Muscle of arm (tissue), 12 donors: ENCODE measurements around the gene TPSG1. TPM values are rescaled to one million over a fixed set of nuclear protein-coding genes. Genes with fewer than 3 reads are reported as not detected.

Source experiments
- DNase-seq: peaks from one replicate; pipeline ENCODE4 v3.0.0-alpha.2; 2013
- polyA plus RNA-seq, 12 donors: library from polyadenylated mRNA; unstranded; fragments of 120-200 nt; gene quantifications; one replicate each; pipeline ENCODE4 v1.2.1, GENCODE V29; 2013; ENCODE audit not compliant: insufficient read length in 12 of 12

Gene TPSG1
- polyA plus RNA-seq, 12 donors, result 0.48 to 1.5 (median 1.1) TPM; not detected in 2

DNA sequence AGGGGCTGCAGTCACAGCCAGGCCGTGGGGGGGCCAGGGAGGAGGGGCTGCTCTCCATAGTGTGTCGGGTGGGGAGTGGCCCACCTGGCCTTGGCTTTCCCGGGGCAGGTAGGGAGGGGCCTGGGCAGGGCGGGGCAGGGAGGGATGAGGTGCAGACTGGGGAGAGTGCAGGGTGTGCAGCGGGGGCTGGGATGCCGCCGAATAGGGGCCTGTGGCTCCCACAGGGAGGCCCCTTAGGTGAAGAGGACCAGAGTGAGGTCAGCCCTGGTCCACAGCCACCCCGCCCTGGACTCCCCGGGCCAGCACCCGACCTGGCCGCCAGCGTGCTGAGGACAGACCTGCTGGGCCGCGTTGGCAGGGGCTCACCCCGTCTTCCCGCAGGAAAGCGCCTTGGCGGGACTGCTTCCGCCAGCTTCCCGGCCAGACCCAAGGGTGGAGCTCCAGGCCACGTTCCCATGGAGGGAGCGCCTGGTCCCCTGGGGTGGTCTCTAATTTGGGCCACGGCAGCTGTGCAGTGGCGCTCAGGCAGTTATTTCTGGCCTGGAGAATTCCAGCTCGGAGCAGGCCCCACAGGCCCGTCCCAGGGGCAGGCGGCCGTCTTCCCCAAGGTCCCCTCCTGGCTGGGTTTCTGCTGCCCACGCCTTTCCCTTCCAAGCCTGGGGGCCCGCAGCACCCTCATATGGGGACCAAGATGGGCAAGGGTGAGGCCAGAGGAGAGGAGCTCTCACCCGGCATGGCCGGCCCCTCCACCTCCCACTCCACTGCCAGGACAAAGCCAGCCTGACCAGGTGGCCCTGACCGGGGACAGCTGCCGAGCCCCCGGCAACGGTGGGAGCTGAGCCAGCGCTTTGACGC, 44.3 kb downstream of the TPSG1 start:
- DNase-seq, result no peak

DNA sequence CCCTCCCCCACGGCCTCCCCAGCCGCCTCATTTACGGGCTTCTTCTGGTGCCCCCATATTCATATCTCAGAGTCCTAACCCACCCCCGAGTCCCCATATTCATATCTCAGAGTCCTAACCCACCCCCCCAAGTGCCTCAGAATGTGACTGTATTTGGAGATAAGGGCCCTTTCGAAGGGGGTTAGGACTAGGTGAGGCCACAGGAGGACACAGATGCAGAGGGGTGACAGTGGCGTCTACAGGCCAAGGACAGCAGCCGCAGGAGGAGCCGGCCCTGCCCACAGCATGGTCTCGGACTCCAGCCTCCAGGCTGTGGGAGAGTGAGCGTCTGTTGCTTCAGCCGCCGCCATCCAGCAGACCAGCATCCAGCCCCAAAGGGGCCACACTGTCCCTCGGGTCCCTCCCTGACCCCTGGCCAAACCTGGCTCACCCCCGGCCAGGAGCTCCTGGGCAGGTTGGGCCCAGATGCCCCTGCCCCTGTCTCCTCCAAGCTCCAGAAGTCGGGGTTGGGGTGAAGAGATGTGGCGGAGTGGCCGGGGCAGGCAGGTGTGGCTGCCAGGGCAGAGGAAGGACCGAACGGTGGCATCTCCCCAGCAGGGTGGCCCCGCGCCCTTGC, 46.7 kb downstream of the TPSG1 start:
- DNase-seq, result no peak

DNA sequence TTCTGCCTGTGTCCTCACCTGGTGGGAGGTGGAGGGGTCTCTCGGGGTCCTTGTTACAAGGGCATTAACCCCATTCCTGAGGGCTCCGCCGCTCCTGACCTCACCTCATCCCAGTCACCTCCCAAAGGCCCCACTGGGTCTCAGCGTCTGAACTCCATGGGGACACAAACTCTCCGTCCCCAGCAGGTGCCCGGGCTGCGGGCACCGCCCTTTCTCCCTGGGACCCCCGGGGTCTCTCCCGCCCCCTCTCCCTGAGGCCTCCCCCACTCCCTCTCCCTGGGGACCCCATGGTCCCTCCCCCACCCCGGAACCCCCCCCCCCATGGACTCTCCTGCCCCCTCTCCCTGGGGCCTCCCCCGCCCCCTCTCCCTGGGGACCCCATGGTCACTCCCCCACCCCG, 47.3 kb downstream of the TPSG1 start:
- no peak for DNase-seq

DNA sequence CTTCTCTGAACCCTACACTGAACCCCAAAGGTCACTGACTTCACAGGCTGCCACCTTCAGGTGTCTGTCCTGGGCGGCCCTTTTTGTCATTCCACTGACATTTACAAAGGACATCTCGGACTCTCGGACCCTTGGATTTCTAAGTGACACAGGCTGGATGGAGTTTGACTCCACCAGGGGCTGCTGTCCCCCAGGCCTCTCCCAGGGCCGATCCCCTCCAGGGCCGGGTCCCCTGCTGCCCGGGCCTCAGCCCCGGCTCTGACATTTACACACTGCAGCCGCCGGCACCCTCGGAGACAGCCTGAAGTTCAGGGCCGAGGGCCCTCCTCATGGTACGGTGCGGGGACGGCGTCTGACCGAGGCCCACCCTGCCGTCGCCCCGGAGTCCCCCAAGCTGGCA, 48.0 kb downstream of the TPSG1 start:
- no peak for DNase-seq

DNA sequence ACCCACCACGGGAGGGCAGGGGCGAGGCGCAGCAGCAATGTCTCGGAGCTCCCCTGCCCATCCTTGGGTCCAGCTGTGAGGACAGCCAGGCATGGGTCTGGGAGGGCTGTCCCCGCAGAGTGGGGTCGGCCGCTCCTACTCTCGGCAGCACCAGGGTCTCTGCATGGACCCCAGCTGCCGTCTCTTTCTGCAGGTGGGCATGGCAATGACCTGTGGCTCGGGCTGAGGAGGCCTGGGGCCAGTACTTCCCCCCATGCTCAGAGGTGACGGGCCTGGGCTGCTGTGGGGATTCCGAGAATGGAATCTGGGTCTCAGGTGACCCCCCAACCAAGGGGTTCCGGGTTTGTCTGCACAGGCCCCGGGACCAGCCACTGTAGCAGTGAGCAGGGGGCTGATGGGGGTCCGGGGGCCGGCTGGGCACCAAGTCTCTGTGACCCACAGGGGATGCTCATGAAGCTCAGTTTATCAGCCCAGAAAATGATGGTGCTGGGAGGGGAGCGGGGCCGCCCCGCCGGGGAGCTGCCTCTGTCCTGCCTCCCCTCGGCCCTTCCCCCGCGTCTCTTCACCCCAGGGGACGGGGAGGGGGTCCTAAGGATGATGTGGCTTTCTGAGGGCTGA, 48.7 kb downstream of the TPSG1 start:
- no peak for DNase-seq

DNA sequence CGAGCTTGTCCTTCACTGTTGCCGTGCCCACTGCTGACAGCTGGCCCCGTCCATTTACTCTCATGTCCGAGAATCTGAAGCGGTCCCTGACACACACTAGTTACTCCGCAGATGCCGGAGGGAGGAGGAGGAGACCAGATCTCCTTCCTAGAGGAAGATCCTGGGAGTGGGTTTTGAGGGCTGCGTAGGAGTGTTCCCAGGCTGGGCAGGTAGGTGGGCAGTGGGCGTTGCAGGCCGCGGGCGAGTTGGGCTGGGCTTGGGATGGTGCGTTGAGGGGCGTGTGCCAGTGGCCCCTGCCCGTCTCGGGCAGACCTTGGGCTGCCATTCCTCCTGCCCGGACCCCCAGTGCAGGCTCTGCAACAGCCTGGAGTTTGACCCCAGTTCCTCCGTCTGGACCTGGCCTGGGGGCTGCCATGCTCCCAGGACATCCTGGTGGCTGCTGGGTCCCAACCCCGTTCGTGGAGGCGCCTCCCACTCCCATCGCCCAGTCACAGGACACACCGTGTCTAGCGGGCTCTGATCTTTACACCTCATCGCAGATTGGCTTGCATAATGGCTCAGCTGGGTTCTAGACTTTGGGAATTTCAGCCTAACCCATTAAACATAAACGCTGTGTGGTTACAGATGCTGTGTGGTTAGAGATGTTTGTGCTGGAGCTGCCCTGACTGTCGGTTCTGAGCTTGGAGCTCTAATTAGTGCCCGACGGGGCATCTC, 49.3 kb downstream of the TPSG1 start:
- DNase-seq, result no peak

DNA sequence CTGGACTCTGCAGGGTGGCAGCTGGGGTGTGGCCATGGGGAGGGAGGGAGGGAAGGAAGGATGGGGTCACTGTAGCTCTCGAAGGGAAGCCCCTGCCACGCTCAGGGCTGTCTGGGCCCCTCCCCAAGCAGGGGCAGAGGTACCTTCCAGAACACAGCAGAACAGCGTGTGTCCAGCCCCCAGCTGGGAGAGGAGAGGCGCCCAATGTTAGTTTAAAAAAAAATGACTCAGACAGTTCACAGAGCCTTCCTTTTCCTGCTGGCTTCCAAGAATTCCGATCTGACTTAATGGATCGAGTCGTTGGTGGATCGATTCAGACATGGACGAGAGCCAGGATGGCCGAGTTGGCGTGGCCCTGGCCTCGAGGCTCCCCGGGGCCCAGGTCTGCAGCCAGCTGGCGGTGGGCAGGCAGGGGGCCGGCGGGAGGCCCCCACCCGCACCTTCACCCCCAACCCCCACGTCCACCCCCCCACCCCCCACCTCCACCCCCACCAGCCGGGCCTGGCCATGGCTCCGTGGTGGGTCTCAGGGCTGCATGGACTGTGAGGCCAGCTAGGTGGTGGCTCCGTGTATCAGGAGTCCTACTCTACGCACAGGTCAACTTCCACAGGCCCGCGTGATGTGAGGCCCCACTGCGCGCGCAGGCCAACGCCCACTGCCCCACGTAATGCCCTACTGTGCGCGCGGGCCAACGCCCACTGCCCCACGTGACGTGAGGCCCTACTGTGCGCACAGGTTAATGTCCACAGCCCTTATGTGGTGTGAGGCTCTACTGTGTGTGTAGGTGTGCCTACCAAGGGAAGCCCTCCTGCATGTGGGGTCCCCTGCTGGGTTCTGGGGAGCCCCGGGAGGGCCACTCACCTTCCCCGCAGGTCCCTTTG, 50.4 kb downstream of the TPSG1 start:
- DNase-seq, result no peak

DNA sequence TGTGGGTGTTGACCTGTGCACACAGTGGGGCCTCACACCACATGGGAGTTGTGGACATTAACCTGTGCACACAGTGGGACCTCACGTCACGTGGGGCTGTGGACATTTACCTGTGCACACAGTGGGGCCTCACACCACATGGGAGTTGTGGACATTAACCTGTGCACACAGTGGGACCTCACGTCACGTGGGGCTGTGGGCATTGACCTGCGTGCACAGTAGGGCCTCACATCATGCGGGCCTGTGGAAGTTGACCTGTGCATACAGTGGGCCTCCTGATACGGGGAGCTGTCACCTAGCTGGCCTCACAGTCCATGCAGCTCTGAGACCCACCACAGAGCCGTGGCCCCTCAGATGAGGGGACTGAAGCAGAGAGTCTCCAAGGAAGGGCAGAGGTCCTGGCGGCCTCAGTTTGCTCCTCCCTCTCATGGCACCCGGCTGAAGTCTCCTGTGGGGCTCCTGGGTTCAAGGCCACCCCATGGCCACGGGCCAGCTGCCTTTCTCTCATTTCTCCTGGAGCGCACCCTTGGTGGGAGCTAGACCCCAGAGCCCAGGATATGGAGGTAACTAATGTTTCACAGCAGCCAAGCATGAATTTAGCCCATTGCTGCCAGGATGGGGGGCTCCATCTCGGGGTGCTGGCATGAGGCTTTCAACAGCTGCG, 51.1 kb downstream of the TPSG1 start:
- DNase-seq, result no peak

DNA sequence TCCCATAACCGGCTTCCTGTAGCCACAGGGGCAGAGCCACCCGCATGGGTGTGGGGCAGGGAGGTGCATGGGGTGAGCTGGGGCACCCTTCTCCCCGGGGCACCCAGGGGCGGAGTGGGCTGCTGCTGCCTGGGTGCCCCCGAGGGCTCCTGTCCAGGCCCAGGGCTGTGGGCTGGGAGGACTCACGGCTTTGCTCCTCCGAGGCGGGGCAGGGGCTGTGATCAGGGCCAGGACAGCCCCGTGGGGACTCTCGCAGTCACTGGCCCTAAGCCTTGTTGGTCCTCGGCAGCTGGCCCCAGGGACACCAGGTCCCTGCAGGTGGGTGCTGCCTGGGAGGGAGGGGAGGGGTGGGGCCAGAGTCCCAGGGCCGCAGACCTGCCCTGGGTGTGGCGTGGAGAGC, 52.4 kb downstream of the TPSG1 start:
- DNase-seq, result no peak

DNA sequence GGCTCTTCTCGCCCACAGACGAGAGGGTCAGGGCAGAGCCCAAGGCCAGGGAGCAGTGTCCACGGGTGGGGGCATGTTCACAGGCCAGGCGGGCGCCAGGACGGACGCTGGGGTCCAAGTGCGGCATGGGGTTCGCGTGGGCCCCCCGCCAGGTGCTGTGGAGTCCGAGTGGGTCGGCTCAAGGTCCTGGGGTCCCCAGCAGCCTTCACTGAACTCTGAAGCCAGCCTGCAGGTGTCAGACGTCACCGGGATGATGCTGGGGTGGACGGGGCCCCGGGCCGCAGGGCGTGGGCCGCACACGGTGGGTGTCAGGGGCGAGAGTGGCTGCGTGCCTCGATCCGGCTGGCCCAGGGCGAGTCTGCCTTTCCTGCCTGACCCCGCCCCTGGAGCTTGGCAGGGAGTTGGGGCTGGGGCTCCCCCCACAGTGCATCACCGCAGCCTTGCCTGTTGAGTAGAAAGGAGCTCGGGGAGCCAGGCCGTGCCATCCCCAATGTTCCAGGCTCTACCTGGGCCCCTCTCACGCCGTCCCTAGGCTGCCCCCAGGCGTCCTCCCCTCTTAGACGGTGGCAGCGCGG, 53.1 kb downstream of the TPSG1 start:
- DNase-seq, result no peak

Other genes with a start within 250 kb of the TPSG1 start
- gene SOX8, start 243.5 kb downstream of the TPSG1 start, polyA plus RNA-seq, result 10 to 100 TPM in 11 of 12 donors, not detected in 1; 17.1 to 40.3 (median 30.6) TPM
- gene SSTR5, start 152.5 kb downstream of the TPSG1 start, polyA plus RNA-seq, result under 1 TPM in 1 of 12 donors, not detected in 11; 0.09 TPM
- gene C1QTNF8, start 129.0 kb downstream of the TPSG1 start, polyA plus RNA-seq, result not detected
- 10 to 100 TPM in 11 of 12 donors, not detected in 1; 20.5 to 77.3 (median 39.4) TPM for gene CACNA1H, start 72.2 kb downstream of the TPSG1 start, polyA plus RNA-seq
- gene TPSB2, start 4.9 kb upstream of the TPSG1 start, polyA plus RNA-seq, result 1 to 10 TPM in 10 of 12 donors, not detected in 2; 1.0 to 9.9 (median 4.3) TPM
- gene TPSAB1, start 15.4 kb upstream of the TPSG1 start, polyA plus RNA-seq, result 1 to 10 TPM in 9 of 12 donors, under 1 TPM in 1, not detected in 2; 0.79 to 5.3 (median 1.7) TPM
- under 1 TPM in 8 of 12 donors, not detected in 4; 0.23 to 0.70 (median 0.51) TPM for gene TPSD1, start 30.8 kb upstream of the TPSG1 start, polyA plus RNA-seq
- 100 to 1,000 TPM in 6 of 12 donors, 10 to 100 TPM in 5, not detected in 1; 78.4 to 213 (median 104) TPM for gene UBE2I, start 84.4 kb upstream of the TPSG1 start, polyA plus RNA-seq
- gene BAIAP3, start 108.4 kb upstream of the TPSG1 start, polyA plus RNA-seq, result 1 to 10 TPM in 3 of 12 donors, under 1 TPM in 7, not detected in 2; 0.40 to 1.3 (median 0.80) TPM
- 10 to 100 TPM in 11 of 12 donors, not detected in 1; 32.5 to 53.9 (median 42.2) TPM for gene TSR3, start 126.6 kb upstream of the TPSG1 start, polyA plus RNA-seq
- gene GNPTG, start 126.7 kb upstream of the TPSG1 start, polyA plus RNA-seq, result 10 to 100 TPM in 11 of 12 donors, not detected in 1; 24.1 to 57.3 (median 34.2) TPM
- gene UNKL, start 189.4 kb upstream of the TPSG1 start, polyA plus RNA-seq, result 10 to 100 TPM in 5 of 12 donors, 1 to 10 TPM in 6, not detected in 1; 6.1 to 20.1 (median 8.4) TPM
- 10 to 100 TPM in 7 of 12 donors, 1 to 10 TPM in 4, not detected in 1; 7.8 to 12.7 (median 11.0) TPM for gene UQCC4, start 195.5 kb upstream of the TPSG1 start, polyA plus RNA-seq
- under 1 TPM in 4 of 12 donors, not detected in 8; 0.20 to 0.33 (median 0.25) TPM for gene PERCC1, start 205.8 kb upstream of the TPSG1 start, polyA plus RNA-seq
- 1 to 10 TPM in 7 of 12 donors, under 1 TPM in 3, not detected in 2; 0.61 to 3.3 (median 1.8) TPM for gene CCDC154, start 219.3 kb upstream of the TPSG1 start, polyA plus RNA-seq
- 10 to 100 TPM in 11 of 12 donors, not detected in 1; 12.5 to 36.6 (median 24.0) TPM for gene CLCN7, start 249.8 kb upstream of the TPSG1 start, polyA plus RNA-seq